NB4 (cell line): ENCODE measurements around the gene PPP2R5C.

Experiments
- MAX ChIP-seq: IDR thresholded peaks from 2 replicates; pipeline ENCODE4 v1.6.1; 2011; ENCODE audit warnings: low read depth, low read length
- MYC ChIP-seq: IDR thresholded peaks from 2 replicates; pipeline ENCODE4 v1.6.1; 2011; ENCODE audit warnings: low read depth, low read length
- POLR2A ChIP-seq: IDR thresholded peaks from 2 replicates; pipeline ENCODE4 v1.6.1; 2011; ENCODE audit warnings: mild to moderate bottlenecking; ENCODE audit not compliant: insufficient read length; ENCODE audit errors: extremely low read depth
- TF ChIP-seq, protein P1 (sequence below): IDR thresholded peaks from one replicate; pipeline ENCODE4 v1.5.1; 2012; ENCODE audit warnings: low read depth, low read length

GRCh38 chr14:101738703-101739320, 22.7 kb upstream of the PPP2R5C start:
- TF ChIP-seq, protein P1, sequence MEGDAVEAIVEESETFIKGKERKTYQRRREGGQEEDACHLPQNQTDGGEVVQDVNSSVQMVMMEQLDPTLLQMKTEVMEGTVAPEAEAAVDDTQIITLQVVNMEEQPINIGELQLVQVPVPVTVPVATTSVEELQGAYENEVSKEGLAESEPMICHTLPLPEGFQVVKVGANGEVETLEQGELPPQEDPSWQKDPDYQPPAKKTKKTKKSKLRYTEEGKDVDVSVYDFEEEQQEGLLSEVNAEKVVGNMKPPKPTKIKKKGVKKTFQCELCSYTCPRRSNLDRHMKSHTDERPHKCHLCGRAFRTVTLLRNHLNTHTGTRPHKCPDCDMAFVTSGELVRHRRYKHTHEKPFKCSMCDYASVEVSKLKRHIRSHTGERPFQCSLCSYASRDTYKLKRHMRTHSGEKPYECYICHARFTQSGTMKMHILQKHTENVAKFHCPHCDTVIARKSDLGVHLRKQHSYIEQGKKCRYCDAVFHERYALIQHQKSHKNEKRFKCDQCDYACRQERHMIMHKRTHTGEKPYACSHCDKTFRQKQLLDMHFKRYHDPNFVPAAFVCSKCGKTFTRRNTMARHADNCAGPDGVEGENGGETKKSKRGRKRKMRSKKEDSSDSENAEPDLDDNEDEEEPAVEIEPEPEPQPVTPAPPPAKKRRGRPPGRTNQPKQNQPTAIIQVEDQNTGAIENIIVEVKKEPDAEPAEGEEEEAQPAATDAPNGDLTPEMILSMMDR: no peak
- TF ChIP-seq MAX (no peak), POLR2A (no peak), MYC (no peak)
